ENCODE results near the gene NUP210. TPM values are rescaled to one million over a fixed set of nuclear protein-coding genes. Genes with fewer than 3 reads are reported as not detected.

Gene NUP210
- total and polyA plus RNA-seq, 2 of the 13 experiments (the other 11 are each of a cell fraction or from before 2014, with no cell fraction given) = 31.6 to 35.2 TPM

GRCh38 chr3:13317596-13318320 is 102.4 kb downstream of the NUP210 start:
- Histone ChIP-seq H3K4me3 (replicated peaks in 1 of 3; ENCODE audit: insufficient read depth in 1 of 3, low read depth in 2 of 3, low read length in 3 of 3) (no peak overlapping the region), H3K79me2 (ENCODE audit: insufficient read depth, low read length) (no peaks in the 10 kb centered on the region), H4K20me1 (ENCODE audit: insufficient read depth, low read length) (no peaks in the 10 kb centered on the region), H3K27ac (ENCODE audit: extremely low read length, insufficient read depth, low read length) (no peak overlapping the region), H3K4me2 (ENCODE audit: low read depth, low read length) (no peak overlapping the region), H2AFZ (ENCODE audit: low read length) (no peak overlapping the region), H3K9ac (ENCODE audit: insufficient read depth, low read depth, low read length) (no peak overlapping the region), H3K27me3 (ENCODE audit: control insufficient read depth in 1 of 2, insufficient read depth in 2 of 2, low read length in 2 of 2) (no peaks in the 10 kb centered on the region), H3K9me3 (ENCODE audit: low read length) (no peaks in the 10 kb centered on the region), H3K36me3 (replicated peaks in 1 of 2; ENCODE audit: control insufficient read depth in 1 of 2, insufficient read depth in 2 of 2, low read length in 2 of 2) (peaks cover 32 to 67% of the 10 kb centered on the region in 2 experiments; a peak in 4 of 5 replicates), H3K4me1 (ENCODE audit: insufficient read depth, low read length) (no peaks in the 10 kb centered on the region)
- no peak for FAIRE-seq
- TF ChIP-seq ZIK1 (CRISPR knock-in tag; IDR thresholded peaks at IDR 0.05; ENCODE audit: borderline replicate concordance, low read depth) (no peak), AHR (CRISPR knock-in tag; IDR thresholded peaks at IDR 0.05) (no peak), XBP1 (CRISPR knock-in tag; IDR thresholded peaks at IDR 0.05) (no peak), NAIF1 (CRISPR knock-in tag; IDR thresholded peaks at IDR 0.05; ENCODE audit: borderline replicate concordance) (no peak), MEIS2 (CRISPR knock-in tag; IDR thresholded peaks at IDR 0.05) (no peak), ZKSCAN5 (CRISPR knock-in tag; IDR thresholded peaks at IDR 0.05) (no peak), ZMYM4 (CRISPR knock-in tag; IDR thresholded peaks at IDR 0.05) (no peak), HOXA3 (CRISPR knock-in tag; IDR thresholded peaks at IDR 0.05) (no peak), ZNF652 (CRISPR knock-in tag; IDR thresholded peaks at IDR 0.05; ENCODE audit: borderline replicate concordance, low read depth) (no peak), ZNF577 (CRISPR knock-in tag; IDR thresholded peaks at IDR 0.05; ENCODE audit: borderline replicate concordance, low read depth) (no peak), GFI1 (CRISPR knock-in tag; IDR thresholded peaks at IDR 0.05; ENCODE audit: borderline replicate concordance) (no peak), ZNF614 (CRISPR knock-in tag; IDR thresholded peaks at IDR 0.05; ENCODE audit: borderline replicate concordance) (no peak), ZNF292 (CRISPR knock-in tag; IDR thresholded peaks at IDR 0.05; ENCODE audit: borderline replicate concordance, low read depth) (no peak), MYNN (CRISPR knock-in tag; IDR thresholded peaks at IDR 0.05; ENCODE audit: low read depth) (no peak), ZNF30 (CRISPR knock-in tag; IDR thresholded peaks at IDR 0.05) (no peak), CAMTA2 (CRISPR knock-in tag; IDR thresholded peaks at IDR 0.05; ENCODE audit: borderline replicate concordance) (no peak), FOXA3 (CRISPR knock-in tag; IDR thresholded peaks at IDR 0.05) (no peak), ZNF761 (CRISPR knock-in tag; conservative IDR thresholded peaks at IDR 0.05) (no peak), AFF4 (CRISPR knock-in tag; IDR thresholded peaks at IDR 0.05) (no peak)
- no peak for ATAC-seq
- ChIA-PET POLR2A (no interaction called here), CTCF (ENCODE audit: low intra/inter-chr PET ratio, low total read pairs) (no interaction called here)
- in situ Hi-C loops (cut with HindIII; ENCODE audit: extremely low pct_ligation_motif_present, low pct_unique_long_range_greater_than_20kb) = no loop called here
- WGBS (ENCODE audit: low lambda C conversion rate) = 98% methylated on average over 16 of the region's 29 CpGs
- no TSS peak for BruUV-seq (replicated peaks)
- intact Hi-C loops (cut with micrococcal nuclease; ENCODE audit: unreplicated experiment) = no loop called here
- no peak for DNase-seq (ENCODE audit: low spot score)

All from HepG2 (cell line).